Iris pigment epithelial cell (primary cell): ENCODE data around the gene ESR1.
"Not testable (repeated sequence)": the region's sequence is repeated elsewhere in the genome, so short reads cannot be mapped to it uniquely, and the experiment has no call there.

Source experiments
- DNase-seq: peaks from one replicate; pipeline ENCODE4 v3.0.0-alpha.2; 2011; ENCODE audit warnings: low read depth

The ESR1 gene

GRCh38 chr6:151894426-151894825 is 86.9 kb downstream of the ESR1 start:
- peak; percentile 53 for DNase-seq

DNA sequence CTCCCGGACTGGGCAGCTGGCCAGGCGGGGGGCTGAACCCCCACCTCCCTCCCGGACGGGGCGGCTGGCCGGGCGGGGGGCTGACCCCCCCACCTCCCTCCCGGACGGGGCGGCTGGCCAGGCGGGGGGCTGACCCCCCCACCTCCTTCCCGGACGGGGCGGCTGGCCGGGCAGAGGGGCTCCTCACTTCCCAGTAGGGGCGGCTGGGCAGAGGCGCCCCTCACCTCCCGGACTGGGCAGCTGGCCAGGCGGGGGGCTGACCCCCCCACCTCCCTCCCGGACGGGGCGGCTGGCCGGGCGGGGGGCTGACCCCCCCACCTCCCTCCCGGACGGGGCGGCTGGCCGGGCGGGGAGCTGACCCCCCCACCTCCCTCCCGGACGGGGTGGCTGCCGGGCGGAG is 91.7 kb downstream of the ESR1 start:
- DNase-seq: not testable (repeated sequence)

- not testable (repeated sequence) for DNase-seq
These were observed 92.3 kb downstream of the ESR1 start for GRCh38 chr6:151899796-151900195.

DNA sequence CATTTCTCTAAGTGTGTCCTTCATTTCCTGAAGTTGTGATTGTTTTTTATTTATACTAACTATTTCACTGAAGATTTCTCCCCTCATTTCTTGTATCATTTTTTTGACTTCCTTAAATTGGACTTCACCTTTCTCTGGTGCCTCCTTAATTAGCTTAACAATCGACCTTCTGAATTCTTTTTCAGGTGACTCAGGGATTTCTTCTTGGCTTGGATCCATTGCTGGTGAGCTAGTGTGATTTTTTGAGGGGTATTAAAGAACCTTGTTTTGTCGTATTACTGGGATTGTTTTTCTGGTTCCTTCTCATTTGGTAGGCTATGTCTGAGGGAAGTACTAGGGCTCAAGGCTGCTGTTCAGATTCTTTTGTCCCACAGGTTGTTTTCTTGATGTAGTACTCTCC is 92.8 kb downstream of the ESR1 start:
- DNase-seq: no peak

- no peak for DNase-seq
These were observed 93.5 kb downstream of the ESR1 start for GRCh38 chr6:151901009-151901411.

- no peak for DNase-seq
These were observed 97.1 kb downstream of the ESR1 start for GRCh38 chr6:151904631-151905030.

- DNase-seq: no peak
These were observed 97.6 kb downstream of the ESR1 start for GRCh38 chr6:151905072-151905471.

DNA sequence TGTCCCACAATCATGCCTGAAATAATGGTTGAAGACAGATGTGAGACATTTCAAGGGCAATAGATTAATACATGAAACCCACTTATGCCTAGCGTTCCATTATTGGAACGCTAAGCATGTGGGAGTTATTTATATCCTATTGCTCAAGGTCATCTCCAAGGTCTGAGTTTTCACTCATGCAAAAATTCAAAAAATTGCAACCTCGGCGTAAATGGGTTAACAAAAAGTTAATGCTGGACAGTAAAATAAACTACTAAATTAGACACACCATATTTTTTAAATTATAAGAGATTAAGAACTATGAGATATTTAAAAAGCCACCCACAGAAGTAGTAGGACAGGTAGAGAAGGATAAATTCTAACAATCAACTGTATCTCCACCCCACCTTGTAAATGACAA is 98.4 kb downstream of the ESR1 start:
- no peak for DNase-seq

- DNase-seq: peak; percentile 7
These were observed 103.9 kb downstream of the ESR1 start for GRCh38 chr6:151911401-151911800.

- DNase-seq: peak; percentile 46
These were observed 107.0 kb downstream of the ESR1 start for GRCh38 chr6:151914484-151914883.

DNA sequence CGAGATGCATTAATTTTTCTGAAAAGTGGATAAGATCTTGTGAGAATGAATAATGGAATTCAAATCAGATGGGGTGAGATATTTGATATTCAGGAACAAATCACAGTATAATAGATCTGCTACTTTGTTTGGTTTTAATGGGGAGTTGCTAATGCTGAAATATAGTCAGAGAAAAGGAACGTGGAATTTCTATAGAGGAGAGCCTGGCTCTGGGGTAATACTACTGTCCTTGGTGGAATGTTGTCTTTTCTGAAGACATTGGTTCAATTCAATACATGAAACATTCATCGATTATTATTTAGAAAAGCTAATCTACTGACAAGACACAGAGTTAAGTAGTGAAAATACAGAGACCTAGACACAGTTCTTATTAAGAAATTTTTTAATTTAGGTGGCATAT is 108.6 kb downstream of the ESR1 start:
- no peak for DNase-seq

GRCh38 chr6:151916680-151917164 is 109.2 kb downstream of the ESR1 start:
- DNase-seq: peak; percentile 79

- DNase-seq: no peak
These were observed 110.2 kb downstream of the ESR1 start for GRCh38 chr6:151917531-151918329.

DNA sequence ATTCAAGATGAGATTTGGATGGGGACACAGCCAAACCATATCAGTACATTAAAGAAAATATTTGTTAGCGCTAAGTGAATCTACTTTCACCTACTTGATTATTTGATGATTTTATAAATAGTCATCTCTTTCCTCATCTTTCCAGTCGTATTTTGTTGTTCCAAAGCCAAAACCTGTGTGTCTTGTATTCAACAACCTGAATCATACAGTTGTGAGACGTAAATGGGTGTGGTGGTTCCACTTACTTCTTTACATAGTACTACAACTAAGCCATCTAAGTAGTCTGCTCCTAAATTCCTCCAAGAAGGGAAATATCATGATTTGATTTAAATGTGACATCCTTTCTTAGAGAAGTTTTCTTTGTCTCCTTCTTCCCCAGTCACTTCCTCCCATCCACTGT is 132.8 kb downstream of the ESR1 start:
- DNase-seq: no peak

DNA sequence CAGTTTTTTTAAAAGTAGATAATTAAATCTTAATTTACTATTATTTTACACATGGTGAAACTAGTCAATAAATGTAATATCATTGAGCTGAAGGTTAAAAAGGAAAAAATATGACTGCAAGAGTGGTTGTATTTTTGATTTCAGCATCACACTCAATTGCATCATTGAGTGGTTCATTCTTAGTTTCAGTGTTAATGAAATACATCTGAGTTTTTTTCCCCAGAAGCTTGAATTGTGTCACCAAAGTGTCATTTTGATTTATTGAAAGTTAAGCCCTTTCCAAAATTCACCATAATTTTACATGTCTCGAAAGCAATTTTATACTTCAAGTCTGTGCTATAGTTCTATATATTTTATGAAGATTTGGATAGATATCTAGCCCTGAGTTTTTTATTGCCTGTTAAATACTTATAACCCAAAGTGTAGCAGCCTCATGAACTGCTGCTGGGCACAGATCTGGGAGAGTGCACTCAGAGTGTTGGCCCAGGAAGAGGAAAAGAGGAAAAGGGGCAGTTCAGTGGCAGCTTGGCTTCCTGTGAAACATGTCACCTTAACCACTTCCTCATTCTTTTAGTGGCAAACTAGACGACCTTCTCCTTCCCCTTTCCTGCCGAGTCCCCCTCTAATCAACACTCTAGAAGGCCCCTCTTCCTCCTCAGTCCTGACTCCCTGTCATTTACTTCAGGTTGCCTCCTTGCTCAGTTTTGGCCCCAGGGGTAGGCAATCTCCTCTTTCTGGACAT is 140.7 kb downstream of the ESR1 start:
- no peak for DNase-seq

- DNase-seq: peak; percentile 29
These were observed 150.8 kb downstream of the ESR1 start for GRCh38 chr6:151958332-151958731.

DNA sequence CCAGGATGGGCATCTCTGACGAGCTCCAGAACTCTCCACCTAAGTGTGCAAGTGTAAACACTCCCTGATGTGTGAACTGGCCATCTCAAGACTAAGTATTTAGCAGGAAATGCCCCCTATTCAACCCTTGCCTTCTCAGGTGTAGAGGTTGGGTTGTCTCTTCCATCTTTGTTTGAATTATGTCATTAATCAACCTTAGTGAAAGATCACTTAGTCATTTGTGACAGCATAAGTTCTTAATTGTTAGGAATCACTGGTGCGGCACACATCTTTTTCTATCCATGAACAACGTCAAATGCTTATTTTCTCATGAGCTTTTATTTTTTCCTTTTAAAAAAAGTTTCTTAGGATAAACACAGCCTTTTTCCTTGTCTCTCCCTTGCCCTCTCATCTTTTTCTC is 151.6 kb downstream of the ESR1 start:
- DNase-seq: no peak

DNA sequence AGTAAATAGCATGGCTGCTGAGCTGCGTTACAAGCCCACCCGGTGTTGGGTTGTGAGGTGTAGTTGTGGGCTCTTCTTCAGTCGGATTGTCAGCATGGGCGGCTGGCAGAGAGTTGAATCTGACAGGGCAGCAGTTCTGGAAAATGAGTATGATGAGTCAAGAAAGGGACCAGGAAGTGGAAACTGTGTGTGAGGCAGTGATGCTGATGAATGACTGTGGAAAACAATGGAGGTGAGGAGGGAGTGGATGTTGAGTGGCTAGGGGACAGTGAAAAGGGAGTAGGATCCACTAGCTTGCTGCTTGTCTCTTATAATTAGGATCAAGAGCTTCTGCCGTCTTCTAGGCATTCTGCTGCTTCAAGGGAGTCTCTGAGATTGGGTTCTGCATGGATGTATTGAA is 154.3 kb downstream of the ESR1 start:
- DNase-seq: no peak

- DNase-seq: peak; percentile 18
These were observed 154.9 kb downstream of the ESR1 start for GRCh38 chr6:151962246-151962846.

GRCh38 chr6:151963001-151963400 is 155.5 kb downstream of the ESR1 start:
- no peak for DNase-seq

GRCh38 chr6:151964412-151964811 is 156.9 kb downstream of the ESR1 start:
- not testable (repeated sequence) for DNase-seq

DNA sequence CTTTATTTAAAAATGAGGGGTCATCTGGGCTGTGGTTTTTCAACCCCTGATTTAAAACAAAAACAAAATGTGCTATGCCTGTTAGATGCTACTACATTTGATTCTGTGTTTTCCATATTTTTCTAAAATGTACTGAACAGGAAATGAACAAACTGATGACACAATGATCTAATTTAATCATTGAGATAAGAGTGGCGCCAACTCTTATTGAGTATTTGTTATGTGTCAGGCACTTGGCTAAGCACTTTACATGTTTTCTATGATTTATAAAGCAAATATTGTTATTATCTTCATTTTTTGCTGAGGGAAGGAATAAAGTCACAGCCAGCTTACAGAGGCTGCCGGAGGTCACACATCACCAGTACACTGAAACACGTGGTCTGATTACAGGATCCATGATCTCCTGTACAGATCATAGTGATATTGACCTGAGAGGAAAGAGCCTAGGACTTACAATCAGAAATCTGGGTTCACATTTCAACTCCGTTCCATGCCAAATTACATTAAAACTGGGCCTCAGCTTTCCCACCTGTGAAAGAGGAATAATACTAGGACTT is 166.7 kb downstream of the ESR1 start:
- DNase-seq: no peak

DNA sequence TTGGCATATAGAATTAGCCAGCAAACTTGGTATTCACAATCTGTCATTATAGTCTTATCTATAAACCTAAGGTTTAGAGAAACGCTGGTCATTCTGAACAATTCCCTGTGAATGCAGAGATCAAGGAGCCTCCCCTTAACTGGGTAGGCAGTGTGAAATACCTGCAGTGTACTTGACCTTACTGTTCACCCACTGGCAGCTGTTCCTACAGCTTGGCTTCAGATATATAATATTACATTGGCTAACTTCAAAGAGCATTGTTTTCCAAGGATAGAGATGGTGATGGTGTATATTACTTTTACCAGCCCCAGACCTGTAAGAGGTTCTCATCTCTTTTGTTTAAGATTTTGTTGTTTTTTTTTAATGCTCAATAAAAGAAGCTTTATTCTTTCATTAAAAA is 168.3 kb downstream of the ESR1 start:
- no peak for DNase-seq
